IPS-11a (cell line): ENCODE data around the gene MTAP.
"Not testable (repeated sequence)": the region's sequence is repeated elsewhere in the genome, so short reads cannot be mapped to it uniquely, and the experiment has no call there.

Experiments
- H3K4me3 ChIP-seq: one replicate; pipeline ENCODE4 v1.5.1; 2013; ENCODE audit warnings: low read depth, low read length, control low read depth

The MTAP gene

DNA sequence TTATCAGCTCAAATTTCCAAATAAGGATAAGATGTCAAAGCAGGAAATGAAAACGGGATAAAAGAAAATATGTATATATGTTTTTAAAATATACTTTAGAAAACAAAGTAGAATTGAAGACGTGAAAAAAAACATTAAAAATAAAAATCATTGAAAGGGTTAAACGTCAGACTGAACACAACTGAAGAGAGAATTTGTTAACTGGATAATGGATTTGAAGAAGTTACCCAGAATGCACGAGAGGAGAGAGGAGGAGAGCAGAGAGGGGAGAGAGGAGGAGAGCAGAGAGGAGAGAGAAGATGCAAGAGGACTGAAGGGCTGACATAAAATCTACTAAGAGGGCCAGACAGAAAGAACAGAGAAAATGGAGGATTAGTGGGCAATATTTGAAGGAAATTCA is 103.8 kb downstream of the MTAP start:
- no peak overlapping the region for H3K4me3 ChIP-seq

GRCh38 chr9:21906881-21907280 is 104.4 kb downstream of the MTAP start:
- H3K4me3 ChIP-seq: no peak overlapping the region

DNA sequence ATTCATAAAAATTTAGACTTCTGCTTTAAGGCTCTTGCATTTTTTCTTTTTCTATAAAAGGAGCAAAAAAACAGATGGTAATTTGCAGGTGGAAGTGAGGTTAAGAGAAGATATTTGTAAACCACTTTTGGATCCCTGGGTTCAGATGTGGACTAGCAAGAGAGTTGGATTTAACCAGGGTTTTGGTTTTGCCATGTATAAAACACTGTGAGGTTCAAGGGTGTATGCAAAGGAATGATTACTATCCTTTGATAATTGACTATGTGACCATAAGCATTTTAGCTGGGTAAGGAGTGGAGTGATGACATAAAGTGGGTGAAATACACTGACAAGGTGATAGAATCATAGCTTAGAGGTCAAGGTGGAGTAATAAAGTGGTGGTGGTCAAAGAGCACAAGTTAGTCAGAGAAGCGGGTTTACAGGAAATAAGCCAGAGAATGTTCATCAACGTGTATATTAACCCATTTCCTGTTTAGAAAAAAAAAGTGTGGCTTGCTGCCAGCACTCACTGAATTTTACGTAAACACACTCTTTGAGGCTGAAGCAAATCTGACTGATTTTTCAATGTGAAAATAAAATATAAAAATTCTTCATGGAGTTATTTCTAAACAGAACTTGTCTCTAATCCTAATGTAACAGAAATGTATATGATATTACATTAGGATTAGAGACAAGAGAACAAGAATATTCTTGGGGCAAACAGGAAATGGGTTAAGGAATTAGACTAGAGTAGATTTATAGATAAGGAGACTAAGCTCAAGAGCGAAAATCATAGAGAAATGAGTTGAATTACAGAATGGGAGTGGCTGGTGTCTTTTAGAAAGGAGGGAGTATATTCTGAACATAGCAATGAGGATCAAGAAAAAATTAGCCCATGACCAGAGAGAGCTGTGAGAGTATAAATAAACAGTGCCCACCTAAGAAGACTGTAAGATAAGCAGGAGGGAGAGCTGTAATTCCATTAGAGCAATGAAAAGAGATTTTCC is 117.2 kb downstream of the MTAP start:
- H3K4me3 ChIP-seq: no peak overlapping the region

DNA sequence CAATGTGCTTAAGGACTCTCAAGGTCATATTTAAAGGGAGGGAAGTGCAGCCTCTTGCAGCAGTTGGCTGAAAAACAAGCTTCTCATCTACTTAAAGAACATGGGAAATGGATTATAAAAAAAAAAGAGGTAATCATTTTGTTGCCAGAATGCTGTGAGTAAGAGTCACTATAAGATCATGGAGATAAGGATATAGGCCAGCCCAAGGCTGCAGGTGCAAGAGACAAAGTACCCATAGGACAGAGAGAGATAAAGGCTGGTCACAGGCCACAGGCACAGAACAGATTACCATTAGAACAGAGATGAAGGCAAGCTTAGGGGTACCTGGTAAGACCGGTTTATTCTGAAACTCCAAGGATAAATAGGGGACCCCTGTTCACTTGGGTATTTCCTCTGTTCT is 121.3 kb downstream of the MTAP start:
- no peak overlapping the region for H3K4me3 ChIP-seq

- no peak overlapping the region for H3K4me3 ChIP-seq
These were observed 125.3 kb downstream of the MTAP start for GRCh38 chr9:21927752-21928151.

DNA sequence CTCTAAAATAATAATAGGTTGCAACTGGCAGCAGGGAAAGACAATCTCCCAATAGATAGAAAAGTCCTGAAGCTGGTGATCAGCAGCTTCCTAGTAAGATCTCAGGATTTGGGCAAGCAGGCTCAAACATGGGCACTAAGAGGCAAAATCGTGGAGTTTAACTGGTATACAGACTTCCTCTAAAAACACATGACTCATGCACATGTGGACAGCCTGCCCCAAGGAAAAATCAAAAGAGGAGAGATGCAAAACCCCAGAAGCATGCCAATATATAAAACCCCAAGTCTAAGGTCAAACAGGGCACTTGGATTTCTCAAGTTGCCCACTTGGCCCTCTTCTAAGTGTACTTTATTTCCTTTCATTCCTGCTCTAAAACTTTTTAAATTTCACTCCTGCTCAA is 129.0 kb downstream of the MTAP start:
- H3K4me3 ChIP-seq: no peak overlapping the region

GRCh38 chr9:21933281-21933680 is 130.8 kb downstream of the MTAP start:
- no peak overlapping the region for H3K4me3 ChIP-seq

GRCh38 chr9:21933865-21934264 is 131.4 kb downstream of the MTAP start:
- no peak overlapping the region for H3K4me3 ChIP-seq

GRCh38 chr9:21935631-21936030 is 133.2 kb downstream of the MTAP start:
- H3K4me3 ChIP-seq: no peak overlapping the region

- no peak overlapping the region for H3K4me3 ChIP-seq
These were observed 133.7 kb downstream of the MTAP start for GRCh38 chr9:21936161-21936560.

DNA sequence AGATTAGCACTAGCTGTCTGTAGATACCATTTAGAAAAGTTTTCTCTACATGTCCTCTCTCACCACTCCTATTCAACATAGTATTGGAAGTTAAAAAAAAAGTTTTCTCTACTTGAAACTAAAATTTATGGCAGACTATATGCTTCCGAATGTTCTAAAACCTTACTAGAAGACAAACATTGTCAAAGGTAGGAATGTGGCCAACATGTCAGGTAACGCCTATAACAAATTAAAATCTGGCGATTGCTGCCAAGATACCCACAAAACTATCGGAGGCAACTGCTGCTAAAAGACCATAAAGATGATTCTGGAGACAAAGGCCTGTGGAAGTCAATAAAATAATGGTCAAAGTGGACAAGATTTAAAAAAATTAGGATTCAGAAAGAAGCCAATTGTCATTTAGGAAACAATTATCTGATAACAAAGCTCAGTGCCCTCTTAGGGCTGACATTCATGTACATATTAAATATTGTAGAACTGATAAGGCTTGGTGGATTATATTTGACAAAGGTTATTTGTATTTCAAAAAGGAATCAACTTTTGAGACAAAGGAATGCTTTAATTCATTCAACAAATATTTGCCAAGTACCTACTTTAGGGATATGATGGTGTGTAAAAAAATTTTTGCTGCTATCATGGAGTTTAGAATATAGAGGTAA is 139.0 kb downstream of the MTAP start:
- no peak overlapping the region for H3K4me3 ChIP-seq

- H3K4me3 ChIP-seq: no peak overlapping the region
These were observed 141.0 kb downstream of the MTAP start for GRCh38 chr9:21943464-21943863.

DNA sequence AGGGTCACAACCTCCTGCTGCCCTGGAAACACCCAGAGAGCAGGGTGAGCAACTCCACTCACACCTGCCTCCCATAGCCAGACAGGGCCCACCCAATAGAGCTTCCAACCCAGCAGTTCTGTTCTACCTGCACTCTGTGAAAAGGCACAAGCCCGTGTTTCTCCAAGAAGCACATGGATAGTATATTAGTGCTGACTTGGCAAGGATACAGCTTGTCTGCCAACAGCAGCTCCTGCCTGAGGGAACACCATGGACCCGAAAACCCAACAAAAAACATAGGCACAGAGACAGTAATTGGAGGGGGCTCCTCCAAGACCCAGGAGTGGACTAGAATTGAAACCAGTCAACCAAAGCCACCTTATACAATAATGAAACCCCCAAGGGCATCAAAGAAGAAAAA is 143.2 kb downstream of the MTAP start:
- H3K4me3 ChIP-seq: no peak overlapping the region

DNA sequence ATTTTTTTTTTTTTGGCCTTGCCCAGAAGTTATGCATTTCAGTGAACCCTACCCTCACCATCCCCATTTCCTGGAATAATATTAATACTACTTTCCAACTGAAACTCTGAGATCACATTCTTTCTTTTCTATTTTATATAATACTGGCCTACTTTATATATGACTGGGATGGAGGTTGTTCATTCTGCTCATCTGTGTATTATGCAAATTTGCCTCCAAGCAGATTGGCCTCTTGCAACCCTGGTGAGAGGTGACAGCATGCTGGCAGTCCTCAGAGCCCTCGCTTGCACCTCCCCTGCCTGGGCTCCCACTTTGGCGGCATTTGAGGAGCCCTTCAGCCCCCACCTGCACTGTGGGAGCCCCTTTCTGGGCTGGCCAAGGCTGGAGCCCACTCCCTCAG is 156.4 kb downstream of the MTAP start:
- H3K4me3 ChIP-seq: no peak overlapping the region

- H3K4me3 ChIP-seq: not testable (repeated sequence)
These were observed 156.8 kb downstream of the MTAP start for GRCh38 chr9:21959268-21959667.

GRCh38 chr9:21961569-21961968 is 159.1 kb downstream of the MTAP start:
- H3K4me3 ChIP-seq: no peak overlapping the region

DNA sequence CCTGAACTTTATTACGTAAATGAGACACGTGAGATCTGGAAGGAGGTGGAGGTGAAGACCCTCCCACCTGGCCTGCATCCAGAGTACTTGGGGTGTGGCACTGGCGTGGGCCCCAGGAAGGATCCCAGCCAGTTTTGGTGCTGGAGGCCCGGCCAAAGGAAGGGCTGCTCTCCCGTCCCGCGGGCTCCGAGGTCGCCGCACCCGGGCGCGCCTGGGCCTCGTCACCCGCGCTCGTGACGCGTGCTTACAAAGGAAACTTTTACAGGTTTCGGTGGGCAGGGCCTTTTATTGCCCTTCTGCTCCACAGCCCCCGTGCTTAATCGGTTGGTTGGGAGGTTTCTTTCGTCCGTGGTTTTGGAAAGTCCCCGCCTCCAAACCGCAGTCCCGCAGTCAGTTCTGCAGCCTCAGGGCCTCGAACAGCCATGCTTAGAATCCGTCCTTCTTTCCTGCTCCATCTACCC is 162.5 kb downstream of the MTAP start:
- H3K4me3 ChIP-seq: peak overlapping the region; percentile 18

DNA sequence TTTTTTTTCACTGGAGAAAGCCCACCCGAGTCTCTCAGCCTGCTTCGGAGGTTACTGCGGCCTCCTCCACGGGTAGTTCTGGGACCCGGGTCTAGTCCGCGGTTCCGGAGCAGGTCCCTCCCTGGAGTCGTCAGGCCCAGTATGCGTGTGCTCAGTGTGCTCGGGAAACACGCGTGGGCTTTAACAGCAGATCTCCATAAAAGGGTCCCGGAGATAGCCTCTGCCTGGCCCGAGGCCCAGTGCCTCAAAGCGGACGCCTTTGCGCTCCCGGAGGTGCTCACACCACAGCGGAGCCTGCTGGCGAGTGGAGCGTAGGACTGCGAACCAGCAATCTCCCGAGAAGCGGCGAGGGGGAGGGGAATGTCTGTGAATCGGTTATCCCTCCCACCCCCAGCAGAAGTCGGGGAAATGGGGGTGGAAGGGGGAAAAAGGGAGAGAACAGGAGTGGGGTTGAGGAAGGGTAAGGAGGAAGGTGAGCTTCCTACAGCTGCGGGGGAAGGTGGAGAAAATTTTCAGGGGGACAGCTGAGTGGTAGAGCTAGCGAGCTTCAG is 163.0 kb downstream of the MTAP start:
- H3K4me3 ChIP-seq: peak overlapping the region; percentile 18

- no peak overlapping the region for H3K4me3 ChIP-seq
These were observed 163.9 kb downstream of the MTAP start for GRCh38 chr9:21966140-21966851.

DNA sequence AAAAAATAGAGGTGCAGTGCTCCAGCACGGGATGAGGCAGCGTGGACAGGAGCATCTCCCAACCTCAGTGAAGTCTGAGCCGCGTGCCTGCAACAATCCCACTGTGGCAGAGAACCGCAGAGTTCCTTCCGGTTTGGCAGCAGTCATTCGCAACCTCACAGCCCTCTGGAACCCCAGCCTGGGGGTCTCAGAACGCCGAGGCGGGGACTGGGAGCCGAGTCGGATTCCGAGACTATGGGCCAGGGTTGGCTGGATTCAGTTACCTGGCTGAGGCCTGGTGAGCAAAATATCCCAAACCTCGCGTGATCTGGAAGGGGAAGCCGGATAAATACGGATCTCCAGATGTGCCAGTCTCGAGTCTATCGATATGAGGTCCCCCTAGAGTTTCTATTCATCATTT is 164.7 kb downstream of the MTAP start:
- H3K4me3 ChIP-seq: no peak overlapping the region

GRCh38 chr9:21967702-21968101 is 165.3 kb downstream of the MTAP start:
- no peak overlapping the region for H3K4me3 ChIP-seq
